VCaP (cell line): ENCODE measurements around the gene TAB2.
"Not testable (repeated sequence)": the region's sequence is repeated elsewhere in the genome, so short reads cannot be mapped to it uniquely, and the experiment has no call there.

Source experiments
- H3K27ac ChIP-seq: fragments of 450-650 bp; 2 replicates; pipeline ENCODE4 v1.5.1; 2017
- CTCF ChIP-seq: fragments of 450-650 bp; conservative IDR thresholded peaks from 2 replicates; pipeline ENCODE4 v1.5.1; 2017; ENCODE audit warnings: mild to moderate bottlenecking, moderate library complexity

TAB2 gene

GRCh38 chr6:149457316-149457884 is 139.9 kb downstream of the TAB2 start:
- H3K27ac ChIP-seq: no peak overlapping the region
- no peak for TF ChIP-seq CTCF

GRCh38 chr6:149458196-149458595 is 140.7 kb downstream of the TAB2 start:
- no peak overlapping the region for H3K27ac ChIP-seq
- TF ChIP-seq CTCF: no peak

GRCh38 chr6:149458806-149459205 is 141.3 kb downstream of the TAB2 start:
- TF ChIP-seq CTCF: no peak
- no peak overlapping the region for H3K27ac ChIP-seq

- no peak for TF ChIP-seq CTCF
These were observed 142.2 kb downstream of the TAB2 start for GRCh38 chr6:149459761-149460160.

GRCh38 chr6:149460249-149460648 is 142.7 kb downstream of the TAB2 start:
- not testable (repeated sequence) for H3K27ac ChIP-seq

More at GRCh38 chr6:149459761-149460160, 142.2 kb downstream of the TAB2 start:
- no peak overlapping the region for H3K27ac ChIP-seq
